ENCODE data around the gene KIF21B.

GRCh38 chr1:201026836-201027235 lies 3.3 kb upstream of the KIF21B start:
- TF ChIP-seq, protein P1, sequence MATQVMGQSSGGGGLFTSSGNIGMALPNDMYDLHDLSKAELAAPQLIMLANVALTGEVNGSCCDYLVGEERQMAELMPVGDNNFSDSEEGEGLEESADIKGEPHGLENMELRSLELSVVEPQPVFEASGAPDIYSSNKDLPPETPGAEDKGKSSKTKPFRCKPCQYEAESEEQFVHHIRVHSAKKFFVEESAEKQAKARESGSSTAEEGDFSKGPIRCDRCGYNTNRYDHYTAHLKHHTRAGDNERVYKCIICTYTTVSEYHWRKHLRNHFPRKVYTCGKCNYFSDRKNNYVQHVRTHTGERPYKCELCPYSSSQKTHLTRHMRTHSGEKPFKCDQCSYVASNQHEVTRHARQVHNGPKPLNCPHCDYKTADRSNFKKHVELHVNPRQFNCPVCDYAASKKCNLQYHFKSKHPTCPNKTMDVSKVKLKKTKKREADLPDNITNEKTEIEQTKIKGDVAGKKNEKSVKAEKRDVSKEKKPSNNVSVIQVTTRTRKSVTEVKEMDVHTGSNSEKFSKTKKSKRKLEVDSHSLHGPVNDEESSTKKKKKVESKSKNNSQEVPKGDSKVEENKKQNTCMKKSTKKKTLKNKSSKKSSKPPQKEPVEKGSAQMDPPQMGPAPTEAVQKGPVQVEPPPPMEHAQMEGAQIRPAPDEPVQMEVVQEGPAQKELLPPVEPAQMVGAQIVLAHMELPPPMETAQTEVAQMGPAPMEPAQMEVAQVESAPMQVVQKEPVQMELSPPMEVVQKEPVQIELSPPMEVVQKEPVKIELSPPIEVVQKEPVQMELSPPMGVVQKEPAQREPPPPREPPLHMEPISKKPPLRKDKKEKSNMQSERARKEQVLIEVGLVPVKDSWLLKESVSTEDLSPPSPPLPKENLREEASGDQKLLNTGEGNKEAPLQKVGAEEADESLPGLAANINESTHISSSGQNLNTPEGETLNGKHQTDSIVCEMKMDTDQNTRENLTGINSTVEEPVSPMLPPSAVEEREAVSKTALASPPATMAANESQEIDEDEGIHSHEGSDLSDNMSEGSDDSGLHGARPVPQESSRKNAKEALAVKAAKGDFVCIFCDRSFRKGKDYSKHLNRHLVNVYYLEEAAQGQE (IDR thresholded peaks at IDR 0.05; ENCODE audit: insufficient read depth in 1 of 2, low read depth in 2 of 2, low read length in 2 of 2), result no peak
- no peak for TF ChIP-seq POLR2AphosphoS5 (IDR thresholded peaks at IDR 0.05; ENCODE audit: low read depth, low read length)
- TF ChIP-seq TAF1 (IDR thresholded peaks at IDR 0.05; ENCODE audit: borderline replicate concordance, insufficient read depth, low read length), result no peak
- no peak for TF ChIP-seq SIN3A (IDR thresholded peaks at IDR 0.05; ENCODE audit: borderline replicate concordance, insufficient read depth, low read length)

All from PFSK-1 (cell line).